ENCODE measurements around the gene CSF1R. TPM values are rescaled to one million over a fixed set of nuclear protein-coding genes. Genes with fewer than 3 reads are reported as not detected.

Gene CSF1R
- total RNA-seq, 1 experiment from 2014 or later = not detected

DNA sequence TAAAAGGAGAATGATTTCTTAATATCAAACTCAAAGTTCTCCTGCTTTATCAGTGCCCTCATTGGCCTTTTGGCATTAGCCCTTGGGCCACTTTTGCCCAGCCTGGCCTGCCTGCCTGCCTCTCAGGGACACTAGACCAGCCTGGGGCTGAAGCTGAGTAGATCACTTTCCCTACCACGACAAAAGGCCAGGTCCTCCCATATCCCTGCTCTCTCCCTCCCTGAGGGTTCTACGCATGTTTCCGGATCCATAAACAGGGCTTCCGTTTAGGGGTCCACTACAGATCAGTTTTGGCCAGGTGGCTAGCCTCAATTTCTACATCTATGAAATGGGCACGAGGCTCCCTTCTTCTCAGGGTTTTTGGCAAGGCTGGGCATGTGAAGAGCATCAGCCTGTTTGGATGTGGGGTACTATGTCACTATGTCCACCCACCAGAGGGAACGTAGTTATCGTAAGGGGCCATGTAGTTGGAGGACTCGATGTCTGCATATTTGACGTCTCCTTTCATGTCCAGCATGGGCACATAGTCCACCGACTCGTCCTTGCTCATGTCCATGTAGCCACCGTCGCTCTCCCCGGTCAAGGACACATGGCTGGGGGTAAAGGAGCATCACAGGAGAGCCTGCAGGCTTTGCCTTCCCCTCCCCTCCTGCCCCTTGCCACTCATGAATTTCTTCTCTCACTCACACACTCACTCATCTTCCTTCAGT is 35.2 kb upstream of the CSF1R start:
- no peak for DNase-seq (ENCODE audit: extremely low read depth, low read depth)

DNA sequence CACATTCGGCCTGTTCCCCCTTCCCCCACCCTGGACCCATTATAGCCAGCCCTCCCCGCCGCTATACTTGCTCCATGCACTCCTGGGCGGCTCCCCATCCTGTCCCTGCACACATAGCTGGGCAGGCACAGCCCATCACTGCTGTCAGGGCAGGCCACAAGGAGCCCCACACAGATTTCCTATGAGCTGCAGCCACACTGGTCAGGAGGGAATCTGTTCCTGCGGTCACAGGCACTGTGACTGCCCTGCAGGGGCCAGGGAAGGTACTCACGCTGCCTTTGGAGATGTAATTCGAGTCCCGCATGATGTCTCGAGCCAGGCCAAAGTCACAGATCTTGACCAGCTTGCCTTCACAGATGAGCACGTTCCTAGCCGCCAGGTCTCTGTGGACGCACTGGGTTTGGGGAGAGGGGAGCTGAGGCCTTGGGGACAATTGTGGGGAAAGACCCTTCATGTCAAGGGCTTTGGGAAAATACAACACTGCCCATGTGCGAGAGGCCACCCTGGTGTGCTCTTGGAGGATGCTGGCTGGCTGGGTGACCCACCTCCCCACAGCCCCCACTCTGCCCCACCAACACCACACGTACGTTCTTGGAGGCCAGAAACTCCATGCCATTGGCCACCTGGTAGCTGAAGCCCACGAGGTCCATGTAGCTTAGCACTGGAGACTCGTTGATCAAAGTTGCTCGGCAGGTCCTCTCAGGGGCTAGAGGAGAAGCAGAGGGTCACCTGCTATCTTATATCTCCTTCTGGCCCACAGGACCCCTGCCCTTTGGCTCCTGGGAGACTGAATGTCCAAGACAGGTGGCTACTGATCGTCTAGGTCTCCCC is 34.5 kb upstream of the CSF1R start:
- DNase-seq (ENCODE audit: extremely low read depth, low read depth) = no peak

DNA sequence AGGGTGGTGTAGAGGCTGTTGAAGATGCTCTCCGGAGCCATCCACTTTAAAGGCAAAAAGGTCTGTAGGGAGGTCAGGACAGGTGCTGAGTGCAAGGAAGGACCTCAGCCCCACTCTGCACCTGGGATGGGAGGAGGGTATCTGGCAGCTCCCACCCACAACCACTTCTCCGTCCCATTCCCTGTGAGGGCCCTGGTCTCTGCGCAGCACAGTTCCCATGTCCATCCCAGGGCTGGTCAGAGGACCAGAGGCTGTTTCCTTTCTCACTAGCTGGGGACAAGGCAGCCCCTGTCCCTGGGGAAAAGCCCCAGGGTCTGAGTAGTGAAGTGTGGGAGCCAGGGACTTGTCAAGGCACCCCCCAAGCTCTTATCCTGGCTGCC is 33.7 kb upstream of the CSF1R start:
- no peak for DNase-seq (ENCODE audit: extremely low read depth, low read depth)

GRCh38 chr5:150119421-150120061 is 33.2 kb upstream of the CSF1R start:
- DNase-seq (ENCODE audit: extremely low read depth, low read depth) = no peak

DNA sequence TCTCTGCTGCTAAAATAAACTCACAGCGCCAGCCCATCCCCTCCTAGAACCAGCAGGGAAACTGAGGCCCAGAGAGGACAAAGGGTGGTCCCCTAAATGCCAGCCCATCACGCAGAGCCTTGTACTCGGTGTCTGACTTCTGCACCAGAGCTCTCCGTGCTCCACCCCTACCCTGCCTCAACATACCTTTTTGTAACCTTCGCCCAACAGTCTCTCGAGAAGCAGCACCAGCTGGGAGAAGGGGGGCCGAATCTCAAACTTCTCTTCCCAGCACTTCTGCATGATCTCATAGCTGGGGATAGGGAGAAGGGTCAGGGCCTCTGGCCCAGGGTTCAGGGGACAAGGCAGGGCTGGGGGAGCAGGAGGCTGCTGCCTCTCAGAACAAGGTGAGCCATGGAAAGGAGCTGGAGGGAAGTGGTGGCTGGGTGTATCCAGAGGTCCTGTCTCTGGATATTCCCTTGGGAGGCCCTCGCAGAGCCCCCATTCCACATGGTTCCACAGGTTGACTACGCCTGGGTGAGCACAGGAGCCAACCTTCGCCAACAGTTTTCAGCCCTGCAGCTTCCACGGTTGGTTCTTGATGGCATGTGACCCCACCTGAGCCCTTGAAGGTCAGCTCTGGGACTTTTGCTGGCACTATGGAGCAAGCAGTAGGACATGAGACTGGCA is 32.3 kb upstream of the CSF1R start:
- DNase-seq (ENCODE audit: extremely low read depth, low read depth) = no peak

GRCh38 chr5:150117945-150118560 is 31.7 kb upstream of the CSF1R start:
- no peak for DNase-seq (ENCODE audit: extremely low read depth, low read depth)

GRCh38 chr5:150116667-150117400 is 30.5 kb upstream of the CSF1R start:
- DNase-seq (ENCODE audit: extremely low read depth, low read depth) = no peak

GRCh38 chr5:150114773-150115408 is 28.5 kb upstream of the CSF1R start:
- DNase-seq (ENCODE audit: extremely low read depth, low read depth) = no peak

DNA sequence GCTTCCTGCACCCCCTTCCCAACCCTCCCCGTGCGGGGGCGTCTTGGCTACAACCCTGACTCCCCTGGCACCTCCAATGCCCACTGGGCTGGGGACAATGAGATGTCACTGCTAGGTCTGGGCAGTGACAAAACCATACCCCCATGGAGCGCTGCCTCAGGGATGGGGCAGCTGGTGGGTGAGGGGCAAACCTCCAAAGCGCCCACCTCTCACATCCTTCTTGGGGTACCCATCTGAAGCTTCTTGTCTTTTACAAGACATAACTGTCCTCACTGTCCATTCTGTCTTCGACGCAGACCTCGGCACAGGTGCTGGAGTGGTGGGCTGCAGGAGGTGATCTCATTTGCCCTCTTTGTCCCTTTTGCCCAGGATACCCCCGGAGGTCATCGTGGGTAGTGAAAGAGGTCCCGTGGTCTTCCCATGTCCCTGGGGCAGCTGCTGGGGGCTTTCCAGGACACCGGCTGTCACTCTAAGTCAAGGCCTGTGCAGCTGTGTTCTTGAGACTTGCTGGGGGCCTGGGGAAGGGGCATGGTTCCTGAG is 27.8 kb upstream of the CSF1R start:
- no peak for DNase-seq (ENCODE audit: extremely low read depth, low read depth)

DNA sequence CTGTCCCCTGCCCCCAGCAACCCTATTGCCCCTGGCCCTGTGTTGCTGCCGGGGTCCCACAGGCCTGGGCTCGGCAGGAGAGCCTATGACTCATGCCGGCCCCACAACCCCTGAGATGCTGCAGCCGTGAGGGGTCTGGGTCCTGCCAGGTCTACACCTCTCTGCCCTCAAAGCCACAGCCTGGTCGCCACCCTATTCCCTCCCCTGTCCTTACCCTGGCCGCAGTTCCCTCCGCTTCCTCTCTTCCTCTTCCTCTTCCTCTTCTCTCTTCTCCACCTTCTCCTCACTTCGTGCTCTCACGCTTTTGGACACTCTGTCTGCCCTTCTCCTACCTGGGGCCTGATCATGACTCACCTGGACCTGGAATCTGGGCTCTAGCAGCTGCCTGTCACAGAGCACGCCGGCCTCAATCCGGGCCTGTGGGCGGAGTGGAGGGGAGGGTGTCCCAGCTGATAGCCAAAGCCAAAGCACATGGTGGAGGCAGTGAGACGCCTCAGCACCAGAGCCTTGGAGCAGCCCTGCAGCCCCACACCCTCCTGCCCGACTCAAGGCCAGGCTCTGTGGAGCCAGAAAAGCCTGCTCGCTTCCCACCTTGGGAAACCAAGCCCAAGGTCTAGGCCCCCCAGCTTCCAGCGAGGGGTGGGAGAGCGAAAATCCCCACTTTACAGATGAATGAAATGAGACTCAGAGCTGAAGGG is 26.8 kb upstream of the CSF1R start:
- no peak for DNase-seq (ENCODE audit: extremely low read depth, low read depth)

DNA sequence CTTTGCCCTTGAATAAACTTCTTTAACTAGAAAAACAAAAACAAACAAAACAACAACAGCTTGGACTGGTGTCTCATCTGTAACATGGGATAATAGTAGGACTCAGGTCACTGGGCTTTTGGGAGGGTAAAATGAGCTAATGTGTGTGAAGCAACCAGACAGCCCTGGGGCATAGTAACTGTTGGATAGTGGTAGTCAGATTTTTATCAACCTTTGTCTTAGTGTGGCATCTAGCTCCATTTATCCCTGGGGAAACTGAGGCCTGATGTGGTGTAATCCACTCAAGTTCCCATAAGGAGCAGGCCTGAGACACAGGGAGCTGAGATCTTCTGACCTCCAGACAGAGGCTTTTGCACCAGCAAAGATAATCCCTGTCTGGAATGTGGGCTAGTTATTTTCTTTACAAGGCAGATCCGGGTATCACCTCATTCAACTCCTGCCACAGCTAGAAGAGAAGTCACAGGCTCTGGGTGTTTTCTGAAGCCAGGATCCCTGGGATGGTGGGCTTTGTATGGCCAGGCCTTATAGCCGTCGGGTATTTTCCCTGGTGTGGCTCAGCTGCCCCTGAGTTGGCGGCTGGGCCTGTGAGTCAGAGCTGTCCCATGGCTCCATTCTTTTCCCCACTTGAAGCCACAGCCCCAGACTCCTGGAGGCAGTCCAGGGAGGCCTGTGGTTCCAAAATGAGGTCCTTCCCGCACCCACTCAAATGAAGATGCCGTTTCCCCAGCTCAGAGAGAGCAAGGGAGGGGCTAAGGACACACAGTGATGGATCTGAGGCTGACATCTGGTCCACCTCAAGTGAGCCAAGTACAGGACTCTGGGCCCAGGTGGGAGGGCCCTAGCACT is 26.1 kb upstream of the CSF1R start:
- DNase-seq (ENCODE audit: extremely low read depth, low read depth) = no peak

- DNase-seq (ENCODE audit: extremely low read depth, low read depth) = no peak
These were observed 24.8 kb upstream of the CSF1R start for GRCh38 chr5:150111122-150111521.

GRCh38 chr5:150109921-150110320 is 23.6 kb upstream of the CSF1R start:
- DNase-seq (ENCODE audit: extremely low read depth, low read depth) = no peak

DNA sequence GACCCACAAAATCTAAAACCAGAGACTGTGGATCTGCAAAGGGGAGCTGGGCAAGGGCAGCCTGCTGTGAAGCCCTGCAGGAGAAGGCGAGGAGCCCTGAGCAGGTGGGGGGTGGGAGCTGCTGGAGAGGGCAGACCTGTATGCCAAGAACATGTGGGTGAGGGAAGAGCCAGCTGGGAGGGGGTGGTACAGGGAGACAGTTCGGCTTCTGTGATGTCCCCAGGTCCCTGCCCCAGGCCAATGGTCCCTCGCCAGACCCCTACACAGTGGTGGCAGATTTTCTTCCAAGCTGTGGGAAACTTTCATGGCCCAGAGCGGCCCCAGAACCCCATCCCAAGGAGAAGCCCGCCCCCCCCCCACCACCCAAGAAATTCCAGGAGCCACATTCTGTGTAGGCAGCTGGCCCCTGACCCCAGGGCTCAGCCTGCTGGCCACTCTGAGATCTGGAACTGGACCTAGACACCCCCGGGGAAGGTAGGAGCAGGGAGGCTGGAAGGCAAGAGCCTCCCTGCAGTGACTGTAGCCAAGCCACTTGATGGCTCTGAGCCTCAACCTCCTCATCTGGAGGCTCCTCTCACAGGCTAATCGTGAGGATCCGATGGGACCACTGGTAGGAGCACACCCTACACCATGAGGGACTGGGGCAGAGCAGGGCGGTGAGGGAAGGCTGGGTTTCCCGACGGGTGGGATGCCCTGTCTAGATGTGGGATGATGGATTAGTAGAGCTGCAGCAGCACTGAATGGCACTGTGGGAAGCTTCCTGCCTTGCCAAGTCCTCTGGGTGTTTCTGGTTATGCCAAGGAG is 22.6 kb upstream of the CSF1R start:
- DNase-seq (ENCODE audit: extremely low read depth, low read depth) = no peak

DNA sequence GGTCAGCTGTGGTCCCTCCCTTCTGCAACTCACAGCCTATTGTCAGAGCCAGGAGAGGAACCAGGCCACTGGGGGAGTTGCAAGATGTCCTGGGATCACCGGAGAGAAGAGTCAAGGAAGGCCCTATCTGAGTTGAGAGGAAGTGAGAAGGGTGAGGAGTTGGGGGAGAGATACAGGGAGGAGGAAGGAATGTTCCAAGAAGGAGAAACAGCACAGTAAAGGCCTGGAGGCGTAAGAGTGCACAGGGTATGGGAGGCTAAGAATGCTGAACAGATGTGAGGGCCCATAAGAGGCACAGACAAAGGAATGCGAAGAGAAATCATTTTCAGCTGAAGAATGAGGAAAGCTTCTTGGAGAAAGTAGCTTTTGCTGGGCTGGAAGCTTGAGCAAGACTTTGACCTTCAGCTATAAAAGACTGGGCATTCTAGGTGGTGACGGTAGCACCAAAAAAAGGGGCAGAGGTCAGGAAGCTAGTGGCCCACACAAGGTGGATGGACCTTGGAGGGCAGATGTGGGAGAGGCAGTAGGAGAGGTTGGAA is 21.6 kb upstream of the CSF1R start:
- DNase-seq (ENCODE audit: extremely low read depth, low read depth) = no peak

GRCh38 chr5:150106674-150107426 is 20.5 kb upstream of the CSF1R start:
- DNase-seq (ENCODE audit: extremely low read depth, low read depth) = no peak

Measured in NCI-H460 (cell line).